ENCODE results near the gene WAS. TPM values are rescaled to one million over a fixed set of nuclear protein-coding genes. Genes with fewer than 3 reads are reported as not detected.
"Not testable (repeated sequence)": the region's sequence is repeated elsewhere in the genome, so short reads cannot be mapped to it uniquely, and the experiment has no call there.

Gene WAS
- total RNA-seq, 2 donors from 2014 or later: 1.0 TPM; not detected in 1

GRCh38 chrX:48665991-48666390, 17.6 kb upstream of the WAS start:
- H3K4me3 ChIP-seq: no peak overlapping the region
- TF ChIP-seq POLR2A (IDR thresholded peaks at IDR 0.05) (no peak), CTCF (IDR thresholded peaks at IDR 0.05) (no peak)
- H3K4me1 ChIP-seq: no peaks in the 10 kb centered on the region
- ATAC-seq (no peak), DNase-seq (no peak)
- no peaks in the 10 kb centered on the region for H3K27me3 ChIP-seq
- H3K9me3 ChIP-seq: no peaks in the 10 kb centered on the region
- no peak overlapping the region for H3K27ac ChIP-seq
- WGBS, 2 donors: 75 to 78% methylated on average over 2 of the region's 2 CpGs
- no peaks in the 10 kb centered on the region for H3K36me3 ChIP-seq (replicated peaks in 1 of 2; ENCODE audit: insufficient read depth in 1 of 2, low read depth in 2 of 2)
- intact Hi-C loops (cut with DNase I): no loop called here

- Histone ChIP-seq H3K9me3 (no peaks in the 10 kb centered on the region), H3K27me3 (no peaks in the 10 kb centered on the region), H3K4me1 (no peaks in the 10 kb centered on the region), H3K36me3 (replicated peaks in 1 of 2; ENCODE audit: insufficient read depth in 1 of 2, low read depth in 2 of 2) (no peaks in the 10 kb centered on the region), H3K4me3 (no peak overlapping the region), H3K27ac (no peak overlapping the region)
- WGBS, 2 donors: 88 to 100% methylated on average over 3 of the region's 4 CpGs
- intact Hi-C loops (cut with DNase I): no loop called here
- no peak for TF ChIP-seq POLR2A (IDR thresholded peaks at IDR 0.05)
- no peak for TF ChIP-seq CTCF (IDR thresholded peaks at IDR 0.05)
- ATAC-seq (no peak), DNase-seq (no peak)
Observed at GRCh38 chrX:48666649-48667048, 16.9 kb upstream of the WAS start.

GRCh38 chrX:48667509-48667908, 16.1 kb upstream of the WAS start:
- H3K36me3 ChIP-seq (replicated peaks in 1 of 2; ENCODE audit: insufficient read depth in 1 of 2, low read depth in 2 of 2): no peaks in the 10 kb centered on the region
- no peak for ATAC-seq

GRCh38 chrX:48668187-48668586, 15.4 kb upstream of the WAS start:
- intact Hi-C loops (cut with DNase I); H3K27ac ChIP-seq; H3K9me3 ChIP-seq; H3K36me3 ChIP-seq (replicated peaks in 1 of 2; ENCODE audit: insufficient read depth in 1 of 2, low read depth in 2 of 2); H3K27me3 ChIP-seq; H3K4me3 ChIP-seq; DNase-seq; H3K4me1 ChIP-seq; ATAC-seq: not testable (repeated sequence)
- WGBS, 2 donors: 60 to 65% methylated on average over 1 to 11 of the region's 11 CpGs

More at GRCh38 chrX:48667509-48667908, 16.1 kb upstream of the WAS start:
- H3K4me1 ChIP-seq: no peaks in the 10 kb centered on the region
- no peak overlapping the region for H3K4me3 ChIP-seq
- intact Hi-C loops (cut with DNase I): no loop called here
- TF ChIP-seq CTCF (IDR thresholded peaks at IDR 0.05) (no peak), POLR2A (IDR thresholded peaks at IDR 0.05) (no peak)
- no peak for DNase-seq
- no peak overlapping the region for H3K27ac ChIP-seq
- H3K9me3 ChIP-seq: no peaks in the 10 kb centered on the region
- H3K27me3 ChIP-seq: no peaks in the 10 kb centered on the region
- WGBS, 2 donors: 50 to 59% methylated on average over 1 to 4 of the region's 4 CpGs

GRCh38 chrX:48676106-48676892, 7.3 kb upstream of the WAS start:
- 0% methylated on average over 26 of the region's 67 CpGs; no CpG with 5 or more reads in 1 of the 2 donors for WGBS, 2 donors
- DNase-seq: peak; percentile 89 to 93 (median 92)
- Histone ChIP-seq H3K36me3 (replicated peaks in 1 of 2; ENCODE audit: insufficient read depth in 1 of 2, low read depth in 2 of 2) (no peaks in the 10 kb centered on the region), H3K27me3 (no peaks in the 10 kb centered on the region), H3K4me1 (peaks cover 13% of the 10 kb centered on the region), H3K9me3 (no peaks in the 10 kb centered on the region), H3K4me3 (peak overlapping the region; percentile 45 to 50), H3K27ac (peak overlapping the region; percentile 72 to 89 (median 87))
- intact Hi-C loops (cut with DNase I): no loop called here
- peak; percentile 99 for ATAC-seq
- no peak for TF ChIP-seq CTCF (IDR thresholded peaks at IDR 0.05)
- peak; percentile 40 to 82 (median 76) for TF ChIP-seq POLR2A (IDR thresholded peaks at IDR 0.05)

Data from body of pancreas (tissue), 4 donors.